NOMO-1 treated with dmso at 0.1 percent for 144 hours (cell line): ENCODE measurements around the gene PANK4.
A peak's percentile ranks its signal among the peaks of the same experiment; 100 is the strongest.
"Not testable (repeated sequence)": the region's sequence is repeated elsewhere in the genome, so short reads cannot be mapped to it uniquely, and the experiment has no call there.

ENCODE experiments used
- DNase-seq: peaks from one replicate; lab custom pipeline; 2025; ENCODE audit not compliant: unreplicated experiment; lab: John Stamatoyannopoulos, UW

The PANK4 gene

DNA sequence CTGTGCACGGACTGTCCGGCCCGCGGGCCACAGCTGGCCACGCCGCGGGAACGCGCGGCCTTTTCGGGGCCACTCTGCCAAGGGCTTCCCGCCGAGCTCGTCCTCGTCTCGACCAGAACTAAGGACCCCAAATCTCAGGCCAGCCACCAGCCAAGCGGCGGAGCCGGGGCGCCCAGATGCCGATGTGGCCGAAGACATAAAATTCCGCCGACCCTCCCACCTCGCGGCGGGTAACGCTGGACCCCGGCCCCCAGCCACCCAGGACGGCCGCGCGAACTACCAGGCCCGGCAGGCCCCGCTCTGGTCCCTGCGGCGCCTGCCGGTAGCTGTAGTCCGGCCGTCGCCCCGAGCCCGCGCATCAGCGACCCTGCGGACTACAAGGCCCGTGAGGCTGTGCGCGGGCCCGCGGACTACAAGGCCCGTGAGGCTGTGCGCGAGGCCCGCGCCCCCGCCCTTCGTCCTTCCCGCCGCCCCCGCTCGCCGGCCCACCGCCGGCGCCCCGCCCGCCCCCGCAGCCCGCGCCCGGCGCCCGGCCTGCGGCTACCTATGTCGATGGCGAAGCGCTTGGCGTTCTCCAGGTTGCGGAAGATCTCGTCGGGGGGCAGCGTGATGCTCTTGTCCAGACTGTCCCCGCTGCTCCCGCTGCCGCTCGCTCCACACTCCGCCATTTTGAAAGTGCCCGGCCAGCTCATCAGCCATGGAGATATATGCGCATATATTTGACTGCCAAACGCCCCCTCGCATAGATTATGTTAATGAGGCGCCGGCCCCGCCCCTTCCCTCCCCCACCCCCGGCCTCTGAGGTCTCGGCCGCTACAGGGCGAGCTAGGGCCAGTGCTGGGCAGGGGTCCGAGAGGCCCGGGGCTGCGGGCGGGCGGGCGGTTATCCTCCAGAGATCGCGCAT, at the start of gene PANK4:
Gene PANK4 (minus strand): TSS at position 677 of the 904 bp plus-strand sequence. CDS start 9 bp downstream, at position 668.
- peak; percentile 81 for DNase-seq

- DNase-seq, result no peak
These were observed 48.0 kb upstream of the PANK4 start for GRCh38 chr1:2574350-2574749.

DNA sequence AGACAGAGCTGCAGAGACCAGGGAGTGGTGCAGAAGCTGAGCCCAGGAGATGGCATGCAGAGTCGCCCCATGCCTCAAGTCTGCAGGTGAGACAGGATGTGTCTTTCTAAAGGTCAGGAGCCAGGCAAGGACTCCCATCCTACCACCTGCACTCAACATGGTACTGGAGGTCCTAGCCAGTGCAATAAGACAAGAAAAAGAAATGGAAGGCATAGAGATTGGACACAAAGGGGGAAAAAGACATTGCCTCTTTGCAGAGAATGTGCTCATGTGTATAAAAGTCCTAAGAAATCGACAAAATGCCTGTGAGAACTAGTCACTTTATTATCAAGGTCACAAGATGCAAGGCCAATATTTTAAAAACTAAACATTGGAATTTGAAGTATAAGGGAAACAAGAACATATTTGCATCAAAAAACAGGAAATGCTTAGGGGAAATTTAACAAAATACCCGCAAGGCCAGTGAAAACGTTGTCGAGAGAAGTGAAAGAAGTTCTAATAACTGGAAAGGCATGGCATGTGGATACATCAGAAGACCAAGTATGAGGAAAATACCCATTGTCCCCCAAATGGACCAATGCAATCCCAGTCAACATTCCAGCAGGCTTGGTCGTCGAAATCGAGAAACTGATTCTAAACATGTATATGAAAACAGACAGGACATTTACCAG, 47.0 kb upstream of the PANK4 start:
- DNase-seq, result no peak

GRCh38 chr1:2571348-2571747, 45.0 kb upstream of the PANK4 start:
- no peak for DNase-seq

- no peak for DNase-seq
These were observed 43.9 kb upstream of the PANK4 start for GRCh38 chr1:2570332-2570731.

DNA sequence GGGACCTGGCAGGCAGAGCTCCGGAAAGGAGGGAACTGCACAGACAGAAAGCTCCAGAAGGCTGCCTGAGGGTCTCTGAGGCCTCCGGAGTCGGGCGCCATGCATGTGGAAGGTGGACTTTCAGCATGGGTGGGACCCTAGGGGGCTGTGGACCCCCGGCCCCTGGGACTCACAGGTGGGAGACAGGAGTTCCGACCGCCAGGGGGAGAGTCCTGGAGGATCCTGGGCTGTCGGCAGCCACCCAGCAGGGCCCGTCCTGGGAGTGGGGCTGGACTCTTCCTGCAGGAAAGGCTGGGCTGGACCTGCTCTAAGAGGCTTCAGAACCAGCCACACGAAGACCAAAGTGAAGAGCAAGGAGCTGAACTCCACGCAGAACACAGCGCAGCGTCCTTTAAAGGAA, 43.3 kb upstream of the PANK4 start:
- DNase-seq, result not testable (repeated sequence)

GRCh38 chr1:2569060-2569459, 42.7 kb upstream of the PANK4 start:
- no peak for DNase-seq

DNA sequence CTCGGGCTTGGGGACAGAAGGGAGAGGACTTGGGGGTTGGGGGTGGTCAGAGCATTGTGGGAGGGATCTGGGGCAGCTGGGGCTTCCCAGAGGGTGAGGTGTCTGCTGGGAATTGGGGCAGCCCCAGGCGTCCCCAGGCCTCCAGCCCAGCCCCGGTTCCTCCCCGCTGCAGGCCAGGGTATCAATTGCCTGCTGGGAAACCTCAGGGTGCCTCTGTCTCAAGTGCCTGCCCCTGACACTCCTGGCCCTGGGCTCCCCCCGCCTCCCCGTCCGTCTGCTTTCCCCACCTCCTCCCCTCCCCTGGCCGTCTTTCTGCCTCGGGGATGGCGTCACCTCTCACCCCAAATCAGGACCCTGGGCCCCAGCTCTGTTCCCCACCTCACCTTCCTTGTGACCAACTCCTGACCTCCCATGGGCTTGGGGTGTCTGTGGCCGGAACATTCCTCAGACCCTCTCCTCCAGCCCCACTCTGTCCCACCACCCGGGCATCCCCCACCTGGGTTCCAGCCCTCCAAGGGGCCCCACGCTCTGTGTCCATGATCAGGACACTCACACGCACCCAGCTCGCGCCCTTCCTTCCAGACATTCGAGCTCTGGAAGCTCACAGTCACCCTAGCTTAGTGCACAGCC, 41.9 kb upstream of the PANK4 start:
- not testable (repeated sequence) for DNase-seq

GRCh38 chr1:2567083-2567679, 40.8 kb upstream of the PANK4 start:
- no peak for DNase-seq

GRCh38 chr1:2566101-2567045, 40.0 kb upstream of the PANK4 start:
- DNase-seq, result no peak

DNA sequence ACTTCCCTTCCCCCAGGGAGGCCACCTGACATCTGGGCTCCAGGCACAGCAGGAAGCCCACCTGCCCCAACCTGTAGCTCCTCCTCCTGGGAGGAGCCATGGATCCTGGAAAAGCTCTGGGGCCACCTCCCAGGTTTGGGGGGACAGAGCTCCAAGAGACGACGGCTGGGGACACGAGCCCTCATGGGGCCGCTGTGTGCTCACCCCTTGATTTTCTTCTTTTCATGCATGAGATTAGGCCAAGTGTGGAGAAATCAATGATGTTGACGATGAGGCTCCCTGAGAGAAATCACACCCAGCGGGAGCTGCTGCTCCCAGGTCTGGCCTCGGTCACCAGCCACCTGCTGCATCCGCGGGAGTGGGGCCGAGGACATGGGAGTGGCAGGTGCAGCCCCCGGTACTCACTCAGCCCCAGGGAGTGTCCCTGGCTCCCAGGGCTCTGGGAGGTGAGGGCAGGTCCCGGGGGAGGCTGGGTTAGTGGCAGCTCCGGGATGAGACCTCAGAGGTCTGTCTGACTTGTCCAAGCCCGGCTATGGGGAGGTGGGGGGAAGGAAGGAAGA, 38.5 kb upstream of the PANK4 start:
- no peak for DNase-seq

- no peak for DNase-seq
These were observed 37.8 kb upstream of the PANK4 start for GRCh38 chr1:2564006-2564814.

- no peak for DNase-seq
These were observed 36.8 kb upstream of the PANK4 start for GRCh38 chr1:2563205-2563604.

DNA sequence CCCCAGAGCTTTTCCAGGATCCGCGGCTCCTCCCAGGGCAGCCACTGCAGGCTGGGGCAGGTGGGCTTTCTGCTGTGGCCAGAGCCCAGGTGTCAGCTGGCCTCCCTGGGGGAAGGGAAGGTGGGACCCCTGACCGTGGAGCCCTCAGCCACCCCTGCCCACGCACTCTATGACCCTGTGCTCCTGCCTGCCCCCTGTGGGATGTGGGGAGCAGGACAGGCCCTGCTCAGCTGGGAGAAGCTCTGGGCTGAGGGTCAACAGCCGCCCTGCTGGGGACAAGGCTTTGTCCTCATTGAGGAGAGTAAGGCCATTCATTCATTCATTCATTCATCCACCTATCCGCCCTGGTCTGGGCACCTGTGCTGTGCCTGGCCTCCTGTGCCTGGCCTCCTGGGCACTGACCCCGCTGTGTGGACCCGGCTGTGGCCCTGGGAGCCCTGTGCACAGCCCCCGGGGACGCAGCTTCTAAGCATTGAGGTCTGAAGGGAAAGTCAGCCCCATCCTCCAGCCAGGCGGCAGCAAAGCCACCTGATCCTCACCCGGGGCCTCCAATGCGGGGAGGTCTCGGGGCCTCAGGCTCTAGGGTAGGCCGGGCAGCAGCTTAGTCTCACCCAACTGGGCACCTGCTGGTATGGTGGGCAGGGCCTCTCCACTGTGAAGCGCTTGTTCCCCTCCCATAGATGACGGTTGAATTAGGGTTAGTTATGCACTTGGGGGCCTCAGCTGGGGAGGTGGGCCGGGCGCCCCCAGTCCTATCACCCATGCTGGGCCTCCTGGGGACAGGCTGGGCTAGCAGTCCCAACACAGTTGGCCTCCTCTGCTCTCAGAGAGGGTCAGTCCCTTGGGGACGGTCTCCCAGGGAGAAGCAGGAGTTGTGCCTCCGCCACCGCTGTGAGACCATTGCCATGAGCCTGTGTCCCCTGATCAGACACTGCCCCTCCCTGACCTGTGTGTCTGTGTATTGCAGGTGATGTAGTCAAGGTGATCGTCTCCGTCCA, 35.8 kb upstream of the PANK4 start:
- DNase-seq, result no peak

DNA sequence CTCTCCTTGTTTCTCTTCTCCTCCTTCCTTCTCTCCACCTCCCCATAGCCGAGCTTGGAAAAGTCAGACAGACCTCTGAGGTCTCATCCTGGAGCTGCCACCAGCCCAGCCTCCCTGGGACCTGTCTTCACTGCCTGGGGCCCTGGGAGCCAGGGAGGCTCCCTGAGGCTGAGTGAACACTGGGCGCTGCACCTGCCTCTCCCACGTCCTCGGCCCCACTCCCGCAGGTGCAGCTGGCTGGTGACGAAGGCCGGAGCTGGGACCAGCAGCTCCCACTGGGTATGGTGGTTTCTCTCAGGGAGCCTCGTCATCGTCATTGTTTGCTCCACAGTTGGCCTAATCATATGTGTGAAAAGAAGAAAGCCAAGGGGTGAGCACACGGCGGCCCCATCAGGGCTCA, 35.0 kb upstream of the PANK4 start:
- DNase-seq, result no peak

- DNase-seq, result no peak
These were observed 34.1 kb upstream of the PANK4 start for GRCh38 chr1:2560299-2561073.
